Measurements from ENCODE around the gene MAT2A. TPM values are rescaled to one million over a fixed set of nuclear protein-coding genes. Genes with fewer than 3 reads are reported as not detected.

Gene MAT2A
- total and polyA plus RNA-seq, 10 of the 15 experiments (the other 5 are each of a cell fraction or from before 2014, with no cell fraction given): 97.6 to 408 (median 290) TPM

DNA sequence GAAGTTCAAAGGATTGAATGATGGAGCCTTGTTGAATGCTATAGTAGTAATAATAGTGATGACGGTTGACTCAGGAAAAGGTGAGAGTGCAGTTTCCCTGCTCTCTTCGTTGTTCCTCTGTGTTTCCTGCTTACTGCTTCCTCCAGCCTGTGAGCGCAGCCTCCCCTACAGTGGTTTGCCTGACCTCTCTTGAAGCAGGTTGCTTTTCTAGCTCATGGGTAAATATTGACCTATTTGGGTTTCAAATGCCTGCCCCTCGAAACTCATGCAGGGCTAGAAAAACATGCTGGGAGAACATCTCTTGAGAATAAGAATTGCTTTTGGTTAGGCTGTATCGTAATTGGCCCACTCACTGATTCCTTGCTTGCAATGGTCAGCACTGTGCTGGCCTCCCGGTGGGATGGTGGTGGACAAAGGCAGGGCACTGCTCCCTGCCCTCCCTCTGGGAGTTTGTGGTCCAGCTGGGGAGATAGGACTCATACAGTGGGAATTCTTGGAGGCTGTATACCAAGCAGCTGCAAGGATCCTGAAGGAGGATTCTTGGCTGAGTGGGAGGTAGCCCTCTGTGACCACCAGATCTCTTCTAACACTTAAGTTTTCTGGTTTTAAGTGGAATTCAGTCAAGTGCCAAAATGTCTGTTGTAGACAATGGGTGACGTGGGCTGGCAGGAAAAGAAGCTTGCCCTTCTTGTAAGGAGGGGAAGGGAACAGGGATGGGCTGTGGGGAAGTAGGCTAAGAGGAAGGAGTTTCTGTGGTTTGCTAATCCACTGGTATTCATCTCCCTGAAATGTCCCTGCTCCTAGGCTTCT lies 51.2 kb downstream of the MAT2A start:
- ATAC-seq: no peak
- Histone ChIP-seq H3K4me2 (ENCODE audit: control insufficient read depth, insufficient read depth) (no peak overlapping the region), H4K20me1 (ENCODE audit: control insufficient read depth, insufficient read depth) (no peaks in the 10 kb centered on the region), H3K27ac (ENCODE audit: control insufficient read depth, insufficient read depth) (no peak overlapping the region), H2AFZ (ENCODE audit: control insufficient read depth, low read depth, low read length) (no peak overlapping the region), H3K9me3 (replicated peaks; ENCODE audit: control insufficient read depth, insufficient read depth, low read length) (no peaks in the 10 kb centered on the region), H3K4me3 (no peak overlapping the region), H3K79me2 (ENCODE audit: control insufficient read depth, insufficient read depth, low read length) (peaks cover 7% of the 10 kb centered on the region), H3K36me3 (ENCODE audit: control insufficient read depth in 2 of 2, insufficient read depth in 2 of 2, low read length in 1 of 2) (no peaks in the 10 kb centered on the region), H3K27me3 (replicated peaks in 1 of 2; ENCODE audit: control insufficient read depth in 2 of 2, insufficient read depth in 2 of 2, low read length in 1 of 2) (no peaks in the 10 kb centered on the region), H3K9ac (ENCODE audit: control insufficient read depth, insufficient read depth, low read length) (no peak overlapping the region), H3K4me1 (ENCODE audit: control insufficient read depth, insufficient read depth, low read length) (peaks cover 10% of the 10 kb centered on the region)
- ChIA-PET SMC1A (ENCODE audit: uncharacterized antibody, unreplicated experiment) (interaction anchor here (1.4 kb wide), 1 partner anchor 24 kb away, joined by 3 read pairs; no protein-coding TSS in a partner anchor), POLR2A (no interaction called here), CTCF (interaction anchor here (0.8 kb wide), 1 partner anchor 34 kb away, joined by 3 read pairs; no protein-coding TSS in a partner anchor), RAD21 (ENCODE audit: unreplicated experiment) (no interaction called here)
- no TSS peak for BruUV-seq (replicated peaks)
- no peak for FAIRE-seq
- 70% methylated on average over 7 of the region's 7 CpGs for WGBS (ENCODE audit: insufficient coverage, insufficient replicate concordance, low lambda C conversion rate, missing lambda C conversion rate)
- no peak for DNase-seq (ENCODE audit: low read depth, low spot score)
- intact Hi-C loops (cut with micrococcal nuclease; ENCODE audit: unreplicated experiment): no loop called here
- in situ Hi-C loops (cut with MboI): no loop called here
- TF ChIP-seq ZNF207 (IDR thresholded peaks at IDR 0.05; ENCODE audit: borderline replicate concordance): no peak
- TF ChIP-seq, protein P1, sequence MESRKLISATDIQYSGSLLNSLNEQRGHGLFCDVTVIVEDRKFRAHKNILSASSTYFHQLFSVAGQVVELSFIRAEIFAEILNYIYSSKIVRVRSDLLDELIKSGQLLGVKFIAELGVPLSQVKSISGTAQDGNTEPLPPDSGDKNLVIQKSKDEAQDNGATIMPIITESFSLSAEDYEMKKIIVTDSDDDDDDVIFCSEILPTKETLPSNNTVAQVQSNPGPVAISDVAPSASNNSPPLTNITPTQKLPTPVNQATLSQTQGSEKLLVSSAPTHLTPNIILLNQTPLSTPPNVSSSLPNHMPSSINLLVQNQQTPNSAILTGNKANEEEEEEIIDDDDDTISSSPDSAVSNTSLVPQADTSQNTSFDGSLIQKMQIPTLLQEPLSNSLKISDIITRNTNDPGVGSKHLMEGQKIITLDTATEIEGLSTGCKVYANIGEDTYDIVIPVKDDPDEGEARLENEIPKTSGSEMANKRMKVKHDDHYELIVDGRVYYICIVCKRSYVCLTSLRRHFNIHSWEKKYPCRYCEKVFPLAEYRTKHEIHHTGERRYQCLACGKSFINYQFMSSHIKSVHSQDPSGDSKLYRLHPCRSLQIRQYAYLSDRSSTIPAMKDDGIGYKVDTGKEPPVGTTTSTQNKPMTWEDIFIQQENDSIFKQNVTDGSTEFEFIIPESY (IDR thresholded peaks at IDR 0.05): no peak
- TF ChIP-seq CEBPB (IDR thresholded peaks at IDR 0.05; ENCODE audit: borderline replicate concordance in 1 of 2, low read depth in 2 of 2, low read length in 2 of 2): no peak
